Measurements from ENCODE around the gene MAEA. TPM values are rescaled to one million over a fixed set of nuclear protein-coding genes. Genes with fewer than 3 reads are reported as not detected.

Gene MAEA
- total and polyA plus RNA-seq, 9 of the 15 experiments (the other 6 are each of a cell fraction or from before 2014, with no cell fraction given): 2.1 to 86.5 (median 45.0) TPM

- no peak for DNase-seq (ENCODE audit: extremely low read depth in 1 of 4, low spot score in 3 of 4)
Observed at GRCh38 chr4:1376841-1377605, 87.3 kb downstream of the MAEA start.

More at GRCh38 chr4:1376841-1377605, 87.3 kb downstream of the MAEA start:
- POLR2A ChIA-PET: no interaction called here
- no peaks in the 10 kb centered on the region for H3K9me1 ChIP-seq (ENCODE audit: control insufficient read depth, insufficient read depth, low read length)
- TF ChIP-seq MTA1 (IDR thresholded peaks at IDR 0.05; ENCODE audit: borderline replicate concordance): no peak
- TF ChIP-seq SRSF1 (IDR thresholded peaks at IDR 0.05; ENCODE audit: low read depth, low read length): no peak
- no peak for TF ChIP-seq PHF8 (IDR thresholded peaks at IDR 0.05; ENCODE audit: borderline replicate concordance, low read length)
- TF ChIP-seq TRIM24 (IDR thresholded peaks at IDR 0.05): no peak
- no peak for TF ChIP-seq BRD9 (IDR thresholded peaks at IDR 0.05; ENCODE audit: low read depth, partially characterized antibody)
- peak; percentile 22; the same call in 1 of the 2 replicates for TF ChIP-seq TFAP4 (CRISPR knock-in tag; IDR thresholded peaks at IDR 0.05; ENCODE audit: borderline replicate concordance)
- TF ChIP-seq CTCF (IDR thresholded peaks at IDR 0.05 in 2 of 3, conservative IDR thresholded peaks at IDR 0.05 in 1 of 3; ENCODE audit: insufficient read depth in 2 of 3, low read depth in 1 of 3, low read length in 3 of 3): peak; percentile 12 to 20 (median 12); a peak in 2 of 6 replicates
- H3K4me2 ChIP-seq (ENCODE audit: insufficient read depth, low read length): no peak overlapping the region
- BruUV-seq (replicated peaks): no TSS peak
- CTCF ChIA-PET (ENCODE audit: low intra/inter-chr PET ratio): no interaction called here
- in situ Hi-C loops (cut with MboI) (no loop called here), intact Hi-C loops (cut with micrococcal nuclease) (no loop called here)
- H3K27me3 ChIP-seq (ENCODE audit: control insufficient read depth in 2 of 2, insufficient read depth in 2 of 2, low read length in 2 of 2): no peaks in the 10 kb centered on the region
- no peaks in the 10 kb centered on the region for H3K79me2 ChIP-seq (ENCODE audit: control insufficient read depth, insufficient read depth, low read length)
- H3K27ac ChIP-seq (ENCODE audit: extremely low read depth, low read depth, low read length): no peak overlapping the region
- H3K9me3 ChIP-seq (replicated peaks; ENCODE audit: control insufficient read depth, insufficient read depth, low read depth, low read length): no peaks in the 10 kb centered on the region
- ATAC-seq (peak; percentile 63), FAIRE-seq (no peak)
- H3K36me3 ChIP-seq (ENCODE audit: control insufficient read depth, insufficient read depth, low read length): no peaks in the 10 kb centered on the region; the same call in 2 of the 3 replicates
- H3K9ac ChIP-seq (ENCODE audit: insufficient read depth in 1 of 2, low read depth in 2 of 2, low read length in 2 of 2): no peak overlapping the region
- peaks cover 0 to 21% of the 10 kb centered on the region in 2 experiments; a peak in 2 of 5 replicates for H3K4me1 ChIP-seq (replicated peaks in 1 of 2; ENCODE audit: control insufficient read depth in 2 of 2, insufficient read depth in 2 of 2, low read length in 2 of 2)
- H4K20me1 ChIP-seq (replicated peaks; ENCODE audit: control insufficient read depth, insufficient read depth, low read length): no peaks in the 10 kb centered on the region
- no peak overlapping the region for H2AFZ ChIP-seq (ENCODE audit: low read depth, low read length)
- 75% methylated on average over 32 of the region's 32 CpGs for WGBS (ENCODE audit: insufficient coverage, low coverage, missing lambda C conversion rate)
- no peak overlapping the region for H3K4me3 ChIP-seq
